Measurements from ENCODE around the gene HMGN1.

HMGN1 gene

GRCh38 chr21:39334611-39335010 is 14.3 kb downstream of the HMGN1 start:
- in situ Hi-C loops (cut with MboI; ENCODE audit: low sequenced_read_pairs) = no loop called here

- in situ Hi-C loops (cut with MboI; ENCODE audit: low sequenced_read_pairs) = no loop called here
These were observed 16.7 kb downstream of the HMGN1 start for GRCh38 chr21:39332175-39332574.

GRCh38 chr21:39330001-39330400 is 18.9 kb downstream of the HMGN1 start:
- in situ Hi-C loops (cut with MboI; ENCODE audit: low sequenced_read_pairs) = no loop called here

GRCh38 chr21:39327727-39328126 is 21.2 kb downstream of the HMGN1 start:
- in situ Hi-C loops (cut with MboI; ENCODE audit: low sequenced_read_pairs) = no loop called here

GRCh38 chr21:39326607-39327307 is 22.1 kb downstream of the HMGN1 start:
- in situ Hi-C loops (cut with MboI; ENCODE audit: low sequenced_read_pairs) = no loop called here

GRCh38 chr21:39325458-39325857 is 23.4 kb downstream of the HMGN1 start:
- in situ Hi-C loops (cut with MboI; ENCODE audit: low sequenced_read_pairs) = no loop called here

GRCh38 chr21:39321424-39321823 is 27.5 kb downstream of the HMGN1 start:
- in situ Hi-C loops (cut with MboI; ENCODE audit: low sequenced_read_pairs) = no loop called here

GRCh38 chr21:39319814-39320332 is 29.0 kb downstream of the HMGN1 start:
- in situ Hi-C loops (cut with MboI; ENCODE audit: low sequenced_read_pairs) = no loop called here

- in situ Hi-C loops (cut with MboI; ENCODE audit: low sequenced_read_pairs) = no loop called here
These were observed 29.6 kb downstream of the HMGN1 start for GRCh38 chr21:39319251-39319756.

- in situ Hi-C loops (cut with MboI; ENCODE audit: low sequenced_read_pairs) = no loop called here
These were observed 30.6 kb downstream of the HMGN1 start for GRCh38 chr21:39318091-39318959.

GRCh38 chr21:39317134-39318090 is 31.5 kb downstream of the HMGN1 start:
- in situ Hi-C loops (cut with MboI; ENCODE audit: low sequenced_read_pairs) = no loop called here

- in situ Hi-C loops (cut with MboI; ENCODE audit: low sequenced_read_pairs) = no loop called here
These were observed 32.2 kb downstream of the HMGN1 start for GRCh38 chr21:39316729-39317128.

- in situ Hi-C loops (cut with MboI; ENCODE audit: low sequenced_read_pairs) = no loop called here
These were observed 33.1 kb downstream of the HMGN1 start for GRCh38 chr21:39315603-39316445.

- in situ Hi-C loops (cut with MboI; ENCODE audit: low sequenced_read_pairs) = no loop called here
These were observed 34.5 kb downstream of the HMGN1 start for GRCh38 chr21:39314143-39315027.

GRCh38 chr21:39313571-39314142 is 35.2 kb downstream of the HMGN1 start, which contains the start of gene BRWD1:
TSS of gene BRWD1 (minus strand) at chr21:39313632. CDS start at chr21:39313491, 141 bp downstream.
- in situ Hi-C loops (cut with MboI; ENCODE audit: low sequenced_read_pairs) = no loop called here

GRCh38 chr21:39313042-39313570 is 35.8 kb downstream of the HMGN1 start:
- in situ Hi-C loops (cut with MboI; ENCODE audit: low sequenced_read_pairs) = no loop called here

- in situ Hi-C loops (cut with MboI; ENCODE audit: low sequenced_read_pairs) = no loop called here
These were observed 36.5 kb downstream of the HMGN1 start for GRCh38 chr21:39312112-39313041.
